Kidney (tissue), 14 donors: Measurements from ENCODE around the gene PPP4R2. TPM values are rescaled to one million over a fixed set of nuclear protein-coding genes. Genes with fewer than 3 reads are reported as not detected.

Source experiments
- DNase-seq, 5 donors: peaks; one replicate each; pipeline ENCODE4 v3.0.0-alpha.2; 2013 to 2020
- FAIRE-seq: peaks from 2 replicates; lab custom pipeline; 2012; peaks lifted over from hg19 to GRCh38; lab: Jason Lieb, UNC
- H3K27ac ChIP-seq, 2 donors: one replicate each; pipeline ENCODE4 v1.7.0; 2013; ENCODE audit warnings: low read depth in 2 of 2, low read length in 2 of 2, inconsistent platforms in 1 of 2
- H3K27me3 ChIP-seq: one replicate; pipeline ENCODE4 v1.7.1; 2013; ENCODE audit warnings: low read length, inconsistent platforms; ENCODE audit not compliant: control insufficient read depth, insufficient read depth
- H3K36me3 ChIP-seq, 3 donors: one replicate each; pipeline versions ENCODE4 v1.7.0 to v1.7.1; 2013; ENCODE audit warnings: low read length in 3 of 3, control low read depth in 1 of 3, inconsistent platforms in 1 of 3; ENCODE audit not compliant: insufficient read depth in 3 of 3, control insufficient read depth in 2 of 3
- H3K4me1 ChIP-seq, 3 donors: one replicate each; pipeline versions ENCODE4 v1.7.0 to v1.7.1; 2013; ENCODE audit warnings: low read length in 3 of 3, inconsistent platforms in 1 of 3, low read depth in 1 of 3; ENCODE audit not compliant: control insufficient read depth in 2 of 3, insufficient read depth in 2 of 3
- H3K4me3 ChIP-seq, 3 donors: one replicate each; pipeline versions ENCODE4 v1.7.0 to v1.8.1; 2013; ENCODE audit warnings: low read length in 3 of 3, control low read depth in 1 of 3, inconsistent platforms in 1 of 3
- H3K9ac ChIP-seq, 3 donors: one replicate each; pipeline versions ENCODE4 v1.7.0 to v1.7.1; 2013; ENCODE audit warnings: low read length in 3 of 3, control low read depth in 1 of 3, inconsistent platforms in 1 of 3
- H3K9me3 ChIP-seq, 3 donors: one replicate each; pipeline versions ENCODE4 v1.7.0 to v1.7.1; 2013; ENCODE audit warnings: low read length in 3 of 3, control low read depth in 1 of 3, inconsistent platforms in 1 of 3; ENCODE audit not compliant: control insufficient read depth in 2 of 3, insufficient read depth in 1 of 3
- CTCF ChIP-seq: IDR thresholded peaks from 3 replicates; pipeline ENCODE4 v1.5.1; 2012; ENCODE audit warnings: mild to moderate bottlenecking, moderate library complexity, borderline replicate concordance; ENCODE audit not compliant: insufficient read depth; ENCODE audit errors: extremely low read depth
- intact Hi-C: fragments of 100-400 bp; cut with DNase I; formaldehyde crosslinking; loops from one replicate; pipeline ENCODE4 v1.11.1; 2022
- polyA plus RNA-seq: library from polyadenylated mRNA; stranded (reverse); fragments of 350-450 nt; fragmentation: Illumina TruSeq; extraction: RNeasy Lipid Tissue Mini Kit (QIAGEN cat#74804); gene quantifications from one replicate; pipeline ENCODE4 v1.2.3, GENCODE V29; 2014; ENCODE audit warnings: low read depth, low replicate concordance; ENCODE audit not compliant: insufficient read depth
- total RNA-seq: library from RNA; stranded (reverse); fragmentation: NEBNext Ultra II Directional; extraction: Animal tissue kit (Norgen Biotek cat#: 25700); gene quantifications from one replicate; pipeline ENCODE4 v1.2.1, GENCODE V29; 2021
- donor health status: control.
- donor health status: control.
- donor health status: control.
- donor health status: control.
- donor health status: control.
- donor health status: DM: yes; HTN: yes; CAD: no.
- donor health status: Normal renal cell carcinoma (clear cell type).

Gene PPP4R2
- total and polyA plus RNA-seq, 2 donors from 2014 or later, result 14.5 to 72.0 TPM

GRCh38 chr3:73110530-73110929 is 113.9 kb downstream of the PPP4R2 start:
- Histone ChIP-seq H3K9me3 (no peaks in the 10 kb centered on the region), H3K27ac (no peak overlapping the region), H3K4me1 (no peaks in the 10 kb centered on the region), H3K27me3 (no peaks in the 10 kb centered on the region), H3K36me3 (no peaks in the 10 kb centered on the region), H3K9ac (no peak overlapping the region), H3K4me3 (no peak overlapping the region)
- TF ChIP-seq CTCF, result no peak
- FAIRE-seq (peak; percentile 39), DNase-seq (no peak)
- intact Hi-C loops, result no loop called here

DNA sequence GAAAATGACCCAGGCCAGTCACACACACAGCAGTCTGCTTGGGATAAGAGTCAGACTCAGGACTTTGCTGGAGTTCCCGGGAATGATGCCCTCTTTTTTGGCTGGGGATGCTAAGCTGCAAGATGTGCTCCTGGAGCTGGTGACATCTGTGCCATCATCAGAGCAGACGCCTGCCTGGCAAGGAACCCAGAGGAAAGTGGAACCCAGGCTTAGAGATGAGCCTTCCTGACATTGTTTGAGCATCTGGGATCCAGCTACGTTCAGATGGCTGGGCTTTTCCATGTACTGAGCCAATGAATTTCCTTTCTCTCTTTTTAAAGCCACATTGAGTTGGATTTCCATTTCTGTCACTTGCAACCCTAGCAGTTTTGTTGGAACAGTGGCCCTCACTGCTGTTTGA is 118.1 kb downstream of the PPP4R2 start:
- no peaks in the 10 kb centered on the region for H3K4me1 ChIP-seq
- intact Hi-C loops, result no loop called here
- H3K9ac ChIP-seq, result no peak overlapping the region
- no peaks in the 10 kb centered on the region for H3K27me3 ChIP-seq
- FAIRE-seq (no peak), DNase-seq (no peak)
- TF ChIP-seq CTCF, result no peak
- H3K4me3 ChIP-seq, result no peak overlapping the region
- no peak overlapping the region for H3K27ac ChIP-seq
- H3K36me3 ChIP-seq, result no peaks in the 10 kb centered on the region
- H3K9me3 ChIP-seq, result no peaks in the 10 kb centered on the region

GRCh38 chr3:73115806-73116205 is 119.2 kb downstream of the PPP4R2 start:
- intact Hi-C loops, result no loop called here
- no peak overlapping the region for H3K27ac ChIP-seq
- no peak overlapping the region for H3K4me3 ChIP-seq
- no peaks in the 10 kb centered on the region for H3K4me1 ChIP-seq
- no peak overlapping the region for H3K9ac ChIP-seq
- no peaks in the 10 kb centered on the region for H3K9me3 ChIP-seq
- TF ChIP-seq CTCF, result no peak
- FAIRE-seq, result no peak
- H3K36me3 ChIP-seq, result no peaks in the 10 kb centered on the region
- no peak for DNase-seq
- no peaks in the 10 kb centered on the region for H3K27me3 ChIP-seq

Other genes with a start within 250 kb of the PPP4R2 start
- 23.1 TPM for gene SHQ1, start 148.4 kb upstream of the PPP4R2 start, total RNA-seq
- gene SHQ1, start 148.4 kb upstream of the PPP4R2 start, polyA plus RNA-seq, result 8.1 TPM
- 3.8 TPM for gene GXYLT2, start 108.8 kb upstream of the PPP4R2 start, total RNA-seq
- gene GXYLT2, start 108.8 kb upstream of the PPP4R2 start, polyA plus RNA-seq, result 0.39 TPM
- gene EBLN2, start 64.8 kb downstream of the PPP4R2 start, total RNA-seq, result 4.5 TPM
- 0.24 TPM for gene EBLN2, start 64.8 kb downstream of the PPP4R2 start, polyA plus RNA-seq